ENCODE data around the gene KCNC2. TPM values are rescaled to one million over a fixed set of nuclear protein-coding genes. Genes with fewer than 3 reads are reported as not detected.

KCNC2 gene
- total RNA-seq, 1 experiment from 2014 or later: not detected

- H3K4me1 ChIP-seq (ENCODE audit: insufficient read depth, low read length, poor library complexity, severe bottlenecking): no peaks in the 10 kb centered on the region
- TF ChIP-seq CTCF (conservative IDR thresholded peaks at IDR 0.05; ENCODE audit: low read depth, low read length) (no peak), EZH2 (IDR thresholded peaks at IDR 0.05; ENCODE audit: borderline replicate concordance, low read depth, low read length, poor library complexity, severe bottlenecking) (no peak)
- H3K4me3 ChIP-seq (ENCODE audit: low read depth, low read length, poor library complexity, severe bottlenecking): no peak overlapping the region
- no peaks in the 10 kb centered on the region for H3K36me3 ChIP-seq (ENCODE audit: insufficient read depth, low read length, poor library complexity, severe bottlenecking)
- DNase-seq (ENCODE audit: low spot score): no peak
- ChIA-PET CTCF (no interaction called here), POLR2A (ENCODE audit: low non-redundant PET) (no interaction called here)
- H3K9me3 ChIP-seq (ENCODE audit: low read depth, low read length, poor library complexity, severe bottlenecking): no peaks in the 10 kb centered on the region
- intact Hi-C loops (cut with micrococcal nuclease; ENCODE audit: unreplicated experiment): no loop called here
- BruUV-seq (replicated peaks): no TSS peak
- H3K27ac ChIP-seq (ENCODE audit: low read depth, low read length, poor library complexity, severe bottlenecking): no peak overlapping the region
- H3K27me3 ChIP-seq (replicated peaks; ENCODE audit: insufficient read depth, low read depth, low read length, poor library complexity): no peaks in the 10 kb centered on the region
Observed at GRCh38 chr12:75162845-75163244, 46.8 kb downstream of the KCNC2 start.

- Histone ChIP-seq H3K36me3 (ENCODE audit: insufficient read depth, low read length, poor library complexity, severe bottlenecking) (no peaks in the 10 kb centered on the region), H3K27me3 (replicated peaks; ENCODE audit: insufficient read depth, low read depth, low read length, poor library complexity) (no peaks in the 10 kb centered on the region), H3K4me1 (ENCODE audit: insufficient read depth, low read length, poor library complexity, severe bottlenecking) (no peaks in the 10 kb centered on the region), H3K9me3 (ENCODE audit: low read depth, low read length, poor library complexity, severe bottlenecking) (no peaks in the 10 kb centered on the region), H3K27ac (ENCODE audit: low read depth, low read length, poor library complexity, severe bottlenecking) (no peak overlapping the region), H3K4me3 (ENCODE audit: low read depth, low read length, poor library complexity, severe bottlenecking) (no peak overlapping the region)
- CTCF ChIA-PET: no interaction called here
- BruUV-seq (replicated peaks): no TSS peak
- no peak for TF ChIP-seq EZH2 (IDR thresholded peaks at IDR 0.05; ENCODE audit: borderline replicate concordance, low read depth, low read length, poor library complexity, severe bottlenecking)
- no peak for TF ChIP-seq CTCF (conservative IDR thresholded peaks at IDR 0.05; ENCODE audit: low read depth, low read length)
- POLR2A ChIA-PET (ENCODE audit: low non-redundant PET): no interaction called here
- intact Hi-C loops (cut with micrococcal nuclease; ENCODE audit: unreplicated experiment): no loop called here
- no peak for DNase-seq (ENCODE audit: low spot score)
Observed at GRCh38 chr12:75161488-75161887, 48.2 kb downstream of the KCNC2 start.

GRCh38 chr12:75157385-75157784 lies 52.3 kb downstream of the KCNC2 start:
- H3K4me1 ChIP-seq (ENCODE audit: insufficient read depth, low read length, poor library complexity, severe bottlenecking): no peaks in the 10 kb centered on the region
- no peak for DNase-seq (ENCODE audit: low spot score)
- BruUV-seq (replicated peaks): no TSS peak
- intact Hi-C loops (cut with micrococcal nuclease; ENCODE audit: unreplicated experiment): no loop called here
- TF ChIP-seq EZH2 (IDR thresholded peaks at IDR 0.05; ENCODE audit: borderline replicate concordance, low read depth, low read length, poor library complexity, severe bottlenecking) (no peak), CTCF (conservative IDR thresholded peaks at IDR 0.05; ENCODE audit: low read depth, low read length) (no peak)
- no peak overlapping the region for H3K27ac ChIP-seq (ENCODE audit: low read depth, low read length, poor library complexity, severe bottlenecking)
- no peaks in the 10 kb centered on the region for H3K9me3 ChIP-seq (ENCODE audit: low read depth, low read length, poor library complexity, severe bottlenecking)
- ChIA-PET CTCF (no interaction called here), POLR2A (ENCODE audit: low non-redundant PET) (no interaction called here)
- H3K27me3 ChIP-seq (replicated peaks; ENCODE audit: insufficient read depth, low read depth, low read length, poor library complexity): no peaks in the 10 kb centered on the region
- H3K4me3 ChIP-seq (ENCODE audit: low read depth, low read length, poor library complexity, severe bottlenecking): no peak overlapping the region
- H3K36me3 ChIP-seq (ENCODE audit: insufficient read depth, low read length, poor library complexity, severe bottlenecking): no peaks in the 10 kb centered on the region

Measured in A673 (cell line).